Measurements from ENCODE around the gene TOR1A.

Gene TOR1A

GRCh38 chr9:129858167-129858962, 34.4 kb upstream of the TOR1A start:
- Histone ChIP-seq H4K8ac (ENCODE audit: low read depth, low read length) (no peak overlapping the region), H3K18ac (ENCODE audit: low read length) (no peak overlapping the region), H3K79me1 (ENCODE audit: low read depth, low read length) (no peaks in the 10 kb centered on the region), H2AK5ac (ENCODE audit: low read depth, low read length) (no peak overlapping the region), H3K4me2 (ENCODE audit: insufficient read depth, low read length, poor library complexity, severe bottlenecking) (no peak overlapping the region), H3K4me3 (ENCODE audit: low read length in 2 of 2) (peak overlapping the region in 1 of 2 donors; percentile 17), H2BK15ac (ENCODE audit: low read length) (no peak overlapping the region), H2BK120ac (ENCODE audit: low read depth, low read length) (no peak overlapping the region), H3K9me3 (replicated peaks in 1 of 2; ENCODE audit: control insufficient read depth in 2 of 2, insufficient read depth in 1 of 2, low read depth in 1 of 2, low read length in 2 of 2) (no peaks in the 10 kb centered on the region), H3K27ac (replicated peaks; ENCODE audit: low read length) (no peak overlapping the region), H2BK5ac (ENCODE audit: low read length) (peak overlapping the region; percentile 42), H3K4ac (ENCODE audit: low read length) (no peak overlapping the region), H3K9ac (ENCODE audit: low read depth, low read length, poor library complexity) (no peak overlapping the region), H3K27me3 (ENCODE audit: control insufficient read depth in 3 of 3, insufficient read depth in 3 of 3, low read depth in 1 of 3, low read length in 3 of 3) (peaks cover 0 to under 1% (median 0%) of the 10 kb centered on the region in 3 experiments), H3K14ac (ENCODE audit: low read length) (no peak overlapping the region), H4K91ac (ENCODE audit: low read depth, low read length, poor library complexity) (no peak overlapping the region), H3K23ac (ENCODE audit: low read depth, low read length, poor library complexity) (no peak overlapping the region), H2AFZ (ENCODE audit: low read length) (no peak overlapping the region), H2BK12ac (ENCODE audit: low read length) (no peak overlapping the region), H3K36me3 (replicated peaks in 1 of 2; ENCODE audit: control insufficient read depth in 2 of 2, insufficient read depth in 2 of 2, low read length in 2 of 2) (peaks cover 28 to 71% of the 10 kb centered on the region in 2 donors), H3K4me1 (ENCODE audit: control insufficient read depth in 2 of 2, insufficient read depth in 1 of 2, low read depth in 1 of 2, low read length in 2 of 2) (no peaks in the 10 kb centered on the region)
- no peak for DNase-seq (ENCODE audit: low spot score)
- no CpG with 5 or more reads among the region's 11 CpGs for WGBS, 2 donors (ENCODE audit: extremely low coverage in 2 of 2, insufficient read length in 2 of 2, insufficient replicate concordance in 1 of 2)

- no peak overlapping the region for H3K4me2 ChIP-seq (ENCODE audit: insufficient read depth, low read length, poor library complexity, severe bottlenecking)
- no peaks in the 10 kb centered on the region for H3K9me3 ChIP-seq (replicated peaks in 1 of 2; ENCODE audit: control insufficient read depth in 2 of 2, insufficient read depth in 1 of 2, low read depth in 1 of 2, low read length in 2 of 2)
- H2AFZ ChIP-seq (ENCODE audit: low read length): no peak overlapping the region
- no peak overlapping the region for H2BK15ac ChIP-seq (ENCODE audit: low read length)
- no peak overlapping the region for H2AK5ac ChIP-seq (ENCODE audit: low read depth, low read length)
- no peak for DNase-seq (ENCODE audit: low spot score)
- no peak overlapping the region for H4K8ac ChIP-seq (ENCODE audit: low read depth, low read length)
- H3K4me3 ChIP-seq (ENCODE audit: low read length in 2 of 2): peak overlapping the region in 1 of 2 donors; percentile 29
- peak overlapping the region; percentile 2 for H3K9ac ChIP-seq (ENCODE audit: low read depth, low read length, poor library complexity)
- no peak overlapping the region for H2BK12ac ChIP-seq (ENCODE audit: low read length)
- H4K91ac ChIP-seq (ENCODE audit: low read depth, low read length, poor library complexity): no peak overlapping the region
- WGBS, 2 donors (ENCODE audit: extremely low coverage in 2 of 2, insufficient read length in 2 of 2, insufficient replicate concordance in 1 of 2): no CpG with 5 or more reads among the region's 7 CpGs
- H3K23ac ChIP-seq (ENCODE audit: low read depth, low read length, poor library complexity): peak overlapping the region; percentile 23
- H2BK5ac ChIP-seq (ENCODE audit: low read length): no peak overlapping the region
- no peaks in the 10 kb centered on the region for H3K27me3 ChIP-seq (ENCODE audit: control insufficient read depth in 3 of 3, insufficient read depth in 3 of 3, low read depth in 1 of 3, low read length in 3 of 3)
- no peaks in the 10 kb centered on the region for H3K79me1 ChIP-seq (ENCODE audit: low read depth, low read length)
- no peak overlapping the region for H3K14ac ChIP-seq (ENCODE audit: low read length)
- peaks cover 30 to 75% of the 10 kb centered on the region in 2 donors for H3K36me3 ChIP-seq (replicated peaks in 1 of 2; ENCODE audit: control insufficient read depth in 2 of 2, insufficient read depth in 2 of 2, low read length in 2 of 2)
- H3K27ac ChIP-seq (replicated peaks; ENCODE audit: low read length): no peak overlapping the region
- H2BK120ac ChIP-seq (ENCODE audit: low read depth, low read length): no peak overlapping the region
- H3K4me1 ChIP-seq (ENCODE audit: control insufficient read depth in 2 of 2, insufficient read depth in 1 of 2, low read depth in 1 of 2, low read length in 2 of 2): no peaks in the 10 kb centered on the region
- H3K18ac ChIP-seq (ENCODE audit: low read length): no peak overlapping the region
- H3K4ac ChIP-seq (ENCODE audit: low read length): no peak overlapping the region
Measured at GRCh38 chr9:129857207-129857606, 33.3 kb upstream of the TOR1A start.

GRCh38 chr9:129854588-129855110, 30.7 kb upstream of the TOR1A start:
- no peak overlapping the region for H2BK15ac ChIP-seq (ENCODE audit: low read length)
- DNase-seq (ENCODE audit: low spot score): no peak
- no peak overlapping the region for H4K91ac ChIP-seq (ENCODE audit: low read depth, low read length, poor library complexity)
- H3K4me1 ChIP-seq (ENCODE audit: control insufficient read depth in 2 of 2, insufficient read depth in 1 of 2, low read depth in 1 of 2, low read length in 2 of 2): no peaks in the 10 kb centered on the region
- no peak overlapping the region for H2AK5ac ChIP-seq (ENCODE audit: low read depth, low read length)
- no peak overlapping the region for H3K14ac ChIP-seq (ENCODE audit: low read length)
- no peak overlapping the region for H2BK120ac ChIP-seq (ENCODE audit: low read depth, low read length)
- no peak overlapping the region for H2AFZ ChIP-seq (ENCODE audit: low read length)
- H3K9me3 ChIP-seq (replicated peaks in 1 of 2; ENCODE audit: control insufficient read depth in 2 of 2, insufficient read depth in 1 of 2, low read depth in 1 of 2, low read length in 2 of 2): no peaks in the 10 kb centered on the region
- no peak overlapping the region for H3K4ac ChIP-seq (ENCODE audit: low read length)
- no peaks in the 10 kb centered on the region for H3K27me3 ChIP-seq (ENCODE audit: control insufficient read depth in 3 of 3, insufficient read depth in 3 of 3, low read depth in 1 of 3, low read length in 3 of 3)
- no peak overlapping the region for H3K23ac ChIP-seq (ENCODE audit: low read depth, low read length, poor library complexity)
- H3K27ac ChIP-seq (replicated peaks; ENCODE audit: low read length): no peak overlapping the region
- no peak overlapping the region for H3K18ac ChIP-seq (ENCODE audit: low read length)
- no peak overlapping the region for H3K4me2 ChIP-seq (ENCODE audit: insufficient read depth, low read length, poor library complexity, severe bottlenecking)
- no peaks in the 10 kb centered on the region for H3K79me1 ChIP-seq (ENCODE audit: low read depth, low read length)
- no peak overlapping the region for H3K4me3 ChIP-seq (ENCODE audit: low read length in 2 of 2)
- H2BK5ac ChIP-seq (ENCODE audit: low read length): no peak overlapping the region
- H3K36me3 ChIP-seq (replicated peaks in 1 of 2; ENCODE audit: control insufficient read depth in 2 of 2, insufficient read depth in 2 of 2, low read length in 2 of 2): peaks cover 19 to 76% of the 10 kb centered on the region in 2 donors
- no peak overlapping the region for H2BK12ac ChIP-seq (ENCODE audit: low read length)
- H3K9ac ChIP-seq (ENCODE audit: low read depth, low read length, poor library complexity): peak overlapping the region; percentile 0
- no peak overlapping the region for H4K8ac ChIP-seq (ENCODE audit: low read depth, low read length)
- WGBS, 2 donors (ENCODE audit: extremely low coverage in 2 of 2, insufficient read length in 2 of 2, insufficient replicate concordance in 1 of 2): no CpG with 5 or more reads among the region's 4 CpGs

- no peak overlapping the region for H4K91ac ChIP-seq (ENCODE audit: low read depth, low read length, poor library complexity)
- no peak overlapping the region for H2BK15ac ChIP-seq (ENCODE audit: low read length)
- H2BK5ac ChIP-seq (ENCODE audit: low read length): no peak overlapping the region
- DNase-seq (ENCODE audit: low spot score): no peak
- no peak overlapping the region for H3K4me2 ChIP-seq (ENCODE audit: insufficient read depth, low read length, poor library complexity, severe bottlenecking)
- H3K14ac ChIP-seq (ENCODE audit: low read length): no peak overlapping the region
- no peak overlapping the region for H3K27ac ChIP-seq (replicated peaks; ENCODE audit: low read length)
- WGBS, 2 donors (ENCODE audit: extremely low coverage in 2 of 2, insufficient read length in 2 of 2, insufficient replicate concordance in 1 of 2): no CpG with 5 or more reads among the region's 3 CpGs
- no peak overlapping the region for H3K18ac ChIP-seq (ENCODE audit: low read length)
- H3K9ac ChIP-seq (ENCODE audit: low read depth, low read length, poor library complexity): no peak overlapping the region
- H3K4me3 ChIP-seq (ENCODE audit: low read length in 2 of 2): no peak overlapping the region
- no peak overlapping the region for H2BK120ac ChIP-seq (ENCODE audit: low read depth, low read length)
- H3K4ac ChIP-seq (ENCODE audit: low read length): no peak overlapping the region
- H2AK5ac ChIP-seq (ENCODE audit: low read depth, low read length): no peak overlapping the region
- H3K4me1 ChIP-seq (ENCODE audit: control insufficient read depth in 2 of 2, insufficient read depth in 1 of 2, low read depth in 1 of 2, low read length in 2 of 2): no peaks in the 10 kb centered on the region
- no peak overlapping the region for H2AFZ ChIP-seq (ENCODE audit: low read length)
- peaks cover 16 to 68% of the 10 kb centered on the region in 2 donors for H3K36me3 ChIP-seq (replicated peaks in 1 of 2; ENCODE audit: control insufficient read depth in 2 of 2, insufficient read depth in 2 of 2, low read length in 2 of 2)
- H2BK12ac ChIP-seq (ENCODE audit: low read length): no peak overlapping the region
- no peak overlapping the region for H3K23ac ChIP-seq (ENCODE audit: low read depth, low read length, poor library complexity)
- no peaks in the 10 kb centered on the region for H3K27me3 ChIP-seq (ENCODE audit: control insufficient read depth in 3 of 3, insufficient read depth in 3 of 3, low read depth in 1 of 3, low read length in 3 of 3)
- no peaks in the 10 kb centered on the region for H3K9me3 ChIP-seq (replicated peaks in 1 of 2; ENCODE audit: control insufficient read depth in 2 of 2, insufficient read depth in 1 of 2, low read depth in 1 of 2, low read length in 2 of 2)
- H4K8ac ChIP-seq (ENCODE audit: low read depth, low read length): no peak overlapping the region
- no peaks in the 10 kb centered on the region for H3K79me1 ChIP-seq (ENCODE audit: low read depth, low read length)
Measured at GRCh38 chr9:129853614-129854013, 29.7 kb upstream of the TOR1A start.

All from neuronal stem cell (in vitro differentiated cells).